ENCODE results near the gene MAPK12. TPM values are rescaled to one million over a fixed set of nuclear protein-coding genes. Genes with fewer than 3 reads are reported as not detected.
"Not testable (repeated sequence)": the region's sequence is repeated elsewhere in the genome, so short reads cannot be mapped to it uniquely, and the experiment has no call there.

MAPK12 gene
- total RNA-seq, 1 donor: 0.73 TPM

DNA sequence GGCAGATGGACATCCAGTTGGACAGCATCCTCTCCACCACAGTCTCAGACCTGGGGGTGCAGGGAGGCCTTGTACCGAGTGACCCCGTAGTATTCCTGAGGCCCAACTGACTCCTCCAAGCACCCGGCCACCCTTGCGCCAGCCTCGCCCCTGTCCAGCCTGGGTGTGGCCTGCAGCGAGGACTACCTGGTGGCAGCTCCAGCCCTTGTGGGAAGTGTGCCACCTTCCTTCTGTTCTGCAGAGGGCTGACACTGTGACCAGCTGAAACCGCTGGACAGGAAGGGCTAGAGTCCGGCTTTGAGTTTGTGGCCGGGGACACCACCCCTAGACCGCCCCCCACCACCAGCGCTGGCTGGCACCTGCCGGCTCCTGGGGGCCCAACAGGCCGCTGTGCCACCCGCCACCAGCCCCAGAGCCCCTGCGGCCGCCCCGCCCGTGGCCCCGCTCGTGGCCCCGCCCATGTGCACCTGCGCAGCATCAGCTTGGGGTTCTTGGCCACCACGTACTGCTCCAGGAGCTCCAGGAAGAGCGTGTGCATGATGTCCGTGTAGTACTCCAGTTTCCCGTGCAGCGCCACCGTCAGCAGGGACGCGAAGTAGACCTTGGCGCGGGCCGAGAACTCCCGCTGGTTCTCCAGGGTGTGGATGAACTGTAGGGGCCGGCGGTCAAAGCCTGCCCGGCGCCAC is 18.7 kb upstream of the MAPK12 start:
- H3K4me3 ChIP-seq (ENCODE audit: low read length): no peak overlapping the region
- no peaks in the 10 kb centered on the region for H3K27me3 ChIP-seq (ENCODE audit: insufficient read depth, low read length)
- no peaks in the 10 kb centered on the region for H3K9me3 ChIP-seq (ENCODE audit: low read depth, low read length)
- no peaks in the 10 kb centered on the region for H3K4me1 ChIP-seq (ENCODE audit: insufficient read depth, low read length)

DNA sequence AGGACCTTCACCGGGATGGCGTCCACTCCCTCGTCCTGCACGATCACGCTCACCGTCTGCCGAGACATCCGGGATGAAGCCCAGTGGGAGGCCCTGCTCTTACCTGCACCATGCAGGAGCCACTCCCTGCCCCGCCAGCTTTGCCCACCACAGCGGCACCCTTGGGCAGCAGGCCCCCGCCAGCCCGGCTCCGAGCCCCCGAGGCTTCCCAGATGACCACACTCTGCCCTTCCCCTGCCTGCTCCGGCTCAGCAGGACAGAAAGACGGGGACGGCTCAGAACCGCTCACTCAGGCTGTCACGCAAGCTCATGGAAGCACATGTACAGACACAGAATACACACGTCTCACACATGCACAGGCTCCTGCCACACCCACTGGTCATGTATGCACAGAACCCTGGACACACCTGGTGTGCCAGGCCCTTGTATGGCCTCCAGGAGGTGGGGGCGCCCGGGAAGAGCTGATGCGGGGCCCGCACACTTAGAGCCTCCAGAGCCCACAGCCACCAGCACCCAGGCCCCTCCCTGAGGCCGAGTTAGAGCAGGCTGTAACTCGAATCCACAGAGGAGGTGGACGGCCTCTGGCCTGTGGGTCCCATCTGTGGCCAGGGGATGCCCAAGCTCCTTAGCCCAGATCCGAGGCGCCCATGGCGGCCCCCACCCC is 17.6 kb upstream of the MAPK12 start:
- Histone ChIP-seq H3K9me3 (ENCODE audit: low read depth, low read length) (no peaks in the 10 kb centered on the region), H3K4me1 (ENCODE audit: insufficient read depth, low read length) (no peaks in the 10 kb centered on the region), H3K27me3 (ENCODE audit: insufficient read depth, low read length) (no peaks in the 10 kb centered on the region), H3K4me3 (ENCODE audit: low read length) (no peak overlapping the region)

DNA sequence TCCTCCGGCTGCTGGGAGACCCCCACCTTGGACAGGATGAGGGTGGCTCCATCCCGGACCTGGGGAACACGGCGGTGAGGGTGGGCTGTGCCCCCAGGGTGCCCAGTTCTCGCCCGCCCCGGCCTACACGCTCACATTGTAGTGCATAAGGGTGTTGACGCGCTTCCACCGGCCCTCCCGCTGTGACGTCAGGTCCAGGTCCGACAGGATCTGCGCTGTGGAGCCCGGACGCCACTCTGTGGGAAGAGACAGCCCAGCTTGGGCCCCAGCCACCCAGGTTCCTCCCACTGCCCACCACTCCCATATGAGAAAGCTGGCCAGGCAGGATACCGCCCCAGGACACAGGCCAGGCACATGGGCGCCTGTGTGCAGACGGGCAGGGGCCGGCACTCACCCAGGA is 17.0 kb upstream of the MAPK12 start:
- no peak overlapping the region for H3K4me3 ChIP-seq (ENCODE audit: low read length)
- H3K27me3 ChIP-seq (ENCODE audit: insufficient read depth, low read length): no peaks in the 10 kb centered on the region
- H3K9me3 ChIP-seq (ENCODE audit: low read depth, low read length): no peaks in the 10 kb centered on the region
- H3K4me1 ChIP-seq (ENCODE audit: insufficient read depth, low read length): no peaks in the 10 kb centered on the region

- no peaks in the 10 kb centered on the region for H3K4me1 ChIP-seq (ENCODE audit: insufficient read depth, low read length)
- no peak overlapping the region for H3K4me3 ChIP-seq (ENCODE audit: low read length)
- no peaks in the 10 kb centered on the region for H3K27me3 ChIP-seq (ENCODE audit: insufficient read depth, low read length)
- H3K9me3 ChIP-seq (ENCODE audit: low read depth, low read length): no peaks in the 10 kb centered on the region
Observed at GRCh38 chr22:50277761-50278160, 16.3 kb upstream of the MAPK12 start.

DNA sequence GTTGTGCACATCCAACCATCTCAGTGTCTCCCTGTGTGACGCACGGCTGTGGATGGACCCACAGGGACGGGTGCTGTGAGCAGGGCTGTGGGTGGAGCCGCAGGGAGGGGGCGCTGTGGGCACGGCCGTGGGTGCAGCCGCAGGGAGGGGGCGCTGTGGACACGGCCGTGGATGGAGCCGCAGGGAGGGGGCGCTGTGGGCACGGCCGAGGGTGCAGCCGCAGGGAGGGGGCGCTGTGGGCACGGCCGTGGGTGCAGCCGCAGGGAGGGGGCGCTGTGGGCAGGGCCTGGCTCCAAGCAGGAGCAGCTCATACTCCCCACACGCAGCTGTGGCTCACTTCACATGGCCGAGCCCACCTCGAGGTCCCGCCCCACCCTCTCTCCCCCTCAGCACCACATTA is 14.7 kb upstream of the MAPK12 start:
- no peak overlapping the region for H3K4me3 ChIP-seq (ENCODE audit: low read length)
- peaks cover 6% of the 10 kb centered on the region for H3K4me1 ChIP-seq (ENCODE audit: insufficient read depth, low read length)
- peaks cover 3% of the 10 kb centered on the region for H3K27me3 ChIP-seq (ENCODE audit: insufficient read depth, low read length)
- no peaks in the 10 kb centered on the region for H3K9me3 ChIP-seq (ENCODE audit: low read depth, low read length)

DNA sequence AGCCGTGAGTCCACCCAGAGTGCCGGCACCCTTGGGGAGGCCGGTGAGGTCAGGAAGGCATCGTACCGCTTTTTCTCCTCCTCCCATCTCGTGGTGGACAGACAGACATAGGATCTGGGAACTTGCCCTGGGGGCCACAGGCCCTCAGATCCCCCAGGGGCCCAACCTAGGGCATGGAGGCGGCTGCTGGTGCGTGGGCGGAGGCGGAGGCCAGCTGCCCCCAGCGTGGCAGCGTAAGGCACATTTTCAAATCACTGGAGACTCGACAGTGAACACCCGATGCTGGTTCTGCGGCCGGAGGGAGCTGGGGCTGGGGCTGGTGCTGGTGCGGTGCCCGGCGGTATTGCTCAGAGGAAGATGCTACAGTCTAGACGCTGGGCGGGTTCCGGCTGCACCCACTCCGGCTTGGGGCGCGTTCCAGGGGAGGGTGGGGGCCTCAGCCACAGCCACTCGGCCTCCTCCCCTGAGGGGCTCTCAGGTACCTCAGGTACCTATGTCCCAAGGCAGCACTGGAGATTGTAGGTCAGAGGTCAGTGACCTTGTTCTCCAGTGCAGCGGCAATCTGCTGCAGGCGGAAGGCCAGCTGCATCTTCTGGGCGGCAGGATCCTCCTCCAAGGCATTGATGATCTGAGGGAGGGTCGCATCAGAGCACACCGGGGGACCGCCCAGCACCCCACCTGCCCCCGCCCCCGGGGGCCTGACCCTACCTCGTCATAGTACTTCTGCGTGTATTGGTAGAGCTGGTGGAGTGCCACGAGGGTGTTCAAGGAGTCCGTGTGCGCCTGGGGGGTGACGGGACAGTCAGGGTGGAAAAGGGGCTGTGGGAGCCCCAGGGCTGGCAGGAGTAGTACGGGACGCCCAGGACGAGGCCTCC is 13.9 kb upstream of the MAPK12 start:
- H3K4me3 ChIP-seq (ENCODE audit: low read length): no peak overlapping the region
- peaks cover 13% of the 10 kb centered on the region for H3K4me1 ChIP-seq (ENCODE audit: insufficient read depth, low read length)
- H3K9me3 ChIP-seq (ENCODE audit: low read depth, low read length): no peaks in the 10 kb centered on the region
- peaks cover 10% of the 10 kb centered on the region for H3K27me3 ChIP-seq (ENCODE audit: insufficient read depth, low read length)

DNA sequence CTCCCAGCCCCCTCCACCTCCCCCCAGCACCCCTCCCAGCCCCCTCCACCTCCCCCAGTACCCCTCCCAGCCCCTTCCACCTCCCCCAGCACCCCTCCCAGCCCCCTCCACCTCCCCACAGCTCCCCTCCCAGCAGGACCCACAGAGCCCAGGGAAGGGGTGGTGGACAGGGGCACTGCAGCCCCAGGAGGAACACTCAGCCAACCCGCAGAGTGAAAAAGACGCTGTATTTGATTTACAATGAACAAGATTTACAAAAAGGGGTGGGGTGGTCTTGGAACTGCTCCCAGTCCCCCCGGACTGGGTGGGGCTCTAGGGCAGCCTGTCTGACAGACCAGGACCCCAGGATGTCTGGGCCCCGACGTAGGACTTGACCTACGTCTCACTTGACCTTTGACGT is 13.3 kb upstream of the MAPK12 start:
- H3K27me3 ChIP-seq (ENCODE audit: insufficient read depth, low read length): peaks cover 10% of the 10 kb centered on the region
- H3K4me1 ChIP-seq (ENCODE audit: insufficient read depth, low read length): peaks cover 14% of the 10 kb centered on the region
- H3K4me3 ChIP-seq (ENCODE audit: low read length): no peak overlapping the region
- H3K9me3 ChIP-seq (ENCODE audit: low read depth, low read length): no peaks in the 10 kb centered on the region

- Histone ChIP-seq H3K4me1 (ENCODE audit: insufficient read depth, low read length) (peaks cover 18% of the 10 kb centered on the region), H3K9me3 (ENCODE audit: low read depth, low read length) (no peaks in the 10 kb centered on the region), H3K4me3 (ENCODE audit: low read length) (no peak overlapping the region), H3K27me3 (ENCODE audit: insufficient read depth, low read length) (peaks cover 14% of the 10 kb centered on the region)
Observed at GRCh38 chr22:50274311-50274710, 12.8 kb upstream of the MAPK12 start.

DNA sequence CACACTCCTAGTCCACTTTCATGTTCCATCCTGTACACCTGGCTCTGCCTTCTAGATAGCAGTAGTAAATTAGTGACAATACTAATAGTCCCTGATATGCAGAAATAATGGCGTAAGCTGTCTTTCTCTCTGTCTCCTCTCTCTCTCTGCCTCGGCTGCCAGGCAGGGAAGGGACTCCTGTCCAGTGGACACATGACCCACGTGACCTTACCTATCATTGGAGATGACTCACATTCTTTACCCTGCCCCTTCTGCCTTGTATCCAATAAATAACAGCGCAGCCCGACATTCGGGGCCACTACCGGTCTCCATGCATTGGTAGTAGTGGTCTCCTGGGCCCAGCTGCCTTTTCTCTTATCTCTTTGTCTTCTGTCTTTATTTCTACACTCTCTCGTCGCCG is 12.3 kb upstream of the MAPK12 start:
- Histone ChIP-seq H3K27me3 (ENCODE audit: insufficient read depth, low read length) (peaks cover 14% of the 10 kb centered on the region), H3K4me1 (ENCODE audit: insufficient read depth, low read length) (peaks cover 18% of the 10 kb centered on the region)
- not testable (repeated sequence) for H3K9me3 ChIP-seq (ENCODE audit: low read depth, low read length); H3K4me3 ChIP-seq (ENCODE audit: low read length)

DNA sequence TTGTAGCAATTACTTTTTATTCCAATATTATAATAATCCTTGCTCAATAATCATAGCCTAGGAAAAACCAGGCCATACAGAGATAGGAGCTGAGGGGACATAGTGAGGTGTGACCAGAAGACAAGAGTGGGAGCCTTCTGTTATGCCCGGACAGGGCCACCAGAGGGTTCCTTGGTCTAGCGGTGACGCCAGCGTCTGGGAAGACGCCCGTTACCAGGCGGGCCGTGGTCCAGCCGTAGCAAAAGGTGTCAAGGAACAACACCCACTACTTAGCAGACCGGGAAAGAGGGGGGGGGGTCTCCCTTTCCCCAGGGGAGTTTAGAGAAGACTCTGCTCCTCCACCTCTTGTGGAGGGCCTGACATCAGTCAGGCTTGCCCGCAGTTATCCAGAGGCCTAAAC is 11.9 kb upstream of the MAPK12 start:
- not testable (repeated sequence) for H3K9me3 ChIP-seq (ENCODE audit: low read depth, low read length); H3K4me3 ChIP-seq (ENCODE audit: low read length)
- Histone ChIP-seq H3K4me1 (ENCODE audit: insufficient read depth, low read length) (peaks cover 18% of the 10 kb centered on the region), H3K27me3 (ENCODE audit: insufficient read depth, low read length) (peaks cover 14% of the 10 kb centered on the region)

GRCh38 chr22:50272044-50272802 is 10.7 kb upstream of the MAPK12 start:
- Histone ChIP-seq H3K4me1 (ENCODE audit: insufficient read depth, low read length) (peaks cover 18% of the 10 kb centered on the region), H3K9me3 (ENCODE audit: low read depth, low read length) (no peaks in the 10 kb centered on the region), H3K4me3 (ENCODE audit: low read length) (no peak overlapping the region), H3K27me3 (ENCODE audit: insufficient read depth, low read length) (peaks cover 17% of the 10 kb centered on the region)

- H3K4me3 ChIP-seq (ENCODE audit: low read length): no peak overlapping the region
- H3K9me3 ChIP-seq (ENCODE audit: low read depth, low read length): no peaks in the 10 kb centered on the region
- peaks cover 18% of the 10 kb centered on the region for H3K4me1 ChIP-seq (ENCODE audit: insufficient read depth, low read length)
- H3K27me3 ChIP-seq (ENCODE audit: insufficient read depth, low read length): peaks cover 17% of the 10 kb centered on the region
Observed at GRCh38 chr22:50271519-50271970, 10.1 kb upstream of the MAPK12 start.

DNA sequence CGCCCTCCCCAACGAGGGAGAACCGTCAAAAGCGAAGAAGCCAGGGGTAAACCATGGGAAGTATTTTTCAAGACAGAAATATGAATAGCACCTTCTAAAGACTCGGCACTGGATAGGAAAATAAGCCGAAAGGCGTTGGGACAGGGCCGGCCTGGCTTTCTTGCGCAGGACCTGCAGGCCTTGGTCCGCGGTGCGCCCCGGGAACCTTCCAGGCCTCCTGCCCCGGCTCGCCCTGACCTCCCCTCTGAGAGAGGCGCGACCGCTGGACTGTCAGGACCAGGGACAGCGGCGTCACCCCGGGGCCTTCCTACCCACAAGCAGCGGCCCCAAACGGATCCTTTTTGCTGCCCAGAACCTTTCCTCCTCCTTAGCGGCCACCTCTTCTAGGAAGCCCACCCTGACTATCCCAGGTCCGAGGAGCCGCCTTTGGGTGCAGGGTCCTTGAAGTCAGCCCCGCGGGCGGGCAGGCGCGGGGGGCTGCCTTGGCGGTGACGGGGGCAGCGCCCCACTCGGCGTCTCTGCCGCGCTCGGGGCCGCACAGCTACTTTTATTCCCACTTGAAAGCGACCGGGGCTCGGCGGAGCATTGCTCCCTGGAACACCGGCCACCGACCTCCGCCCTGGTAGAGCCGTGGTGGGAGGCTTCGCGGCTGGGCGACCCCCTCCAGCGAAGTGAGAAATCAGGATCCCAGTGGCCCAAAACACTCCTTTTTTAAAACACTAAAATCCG is 9.3 kb upstream of the MAPK12 start:
- Histone ChIP-seq H3K27me3 (ENCODE audit: insufficient read depth, low read length) (peaks cover 17% of the 10 kb centered on the region), H3K9me3 (ENCODE audit: low read depth, low read length) (no peaks in the 10 kb centered on the region), H3K4me1 (ENCODE audit: insufficient read depth, low read length) (peaks cover 18% of the 10 kb centered on the region), H3K4me3 (ENCODE audit: low read length) (peak overlapping the region; percentile 27)

GRCh38 chr22:50269970-50270665 is 8.6 kb upstream of the MAPK12 start, which contains the start of gene MAPK11:
Gene MAPK11, minus strand, starts transcription at chr22:50270380. Its CDS starts 88 bp downstream, at chr22:50270292.
- H3K4me1 ChIP-seq (ENCODE audit: insufficient read depth, low read length): peaks cover 18% of the 10 kb centered on the region
- peaks cover 17% of the 10 kb centered on the region for H3K27me3 ChIP-seq (ENCODE audit: insufficient read depth, low read length)
- H3K4me3 ChIP-seq (ENCODE audit: low read length): peak within 1 kb of the TSS; percentile 27
- no peaks in the 10 kb centered on the region for H3K9me3 ChIP-seq (ENCODE audit: low read depth, low read length)

Measured in mononuclear cell (primary cell).